K562 (cell line): Measurements from ENCODE around the gene YIPF2. TPM values are rescaled to one million over a fixed set of nuclear protein-coding genes. Genes with fewer than 3 reads are reported as not detected.

Experiments used
- CXXC5 ChIP-seq: fragments of 250-450 bp; sonication (Bioruptor Pico); IDR thresholded peaks from 2 replicates; pipeline ENCODE4 v1.8.0; 2022; ENCODE audit warnings: inconsistent platforms, mild to moderate bottlenecking, moderate library complexity
- DPF2 ChIP-seq: fragments of 450-650 bp; IDR thresholded peaks from 2 replicates; pipeline ENCODE4 v1.6.1; 2016
- HMG20B ChIP-seq: fragments of 250-450 bp; sonication (Bioruptor Pico); IDR thresholded peaks from 2 replicates; pipeline ENCODE4 v1.5.0; 2021; ENCODE audit warnings: mild to moderate bottlenecking
- KLF1 ChIP-seq: fragments of 450-650 bp; IDR thresholded peaks from 2 replicates; pipeline ENCODE4 v1.6.1; 2016; ENCODE audit warnings: missing genetic modification characterization, missing compliant biosample characterization
- MTA2 ChIP-seq: fragments of 450-650 bp; IDR thresholded peaks from 2 replicates; pipeline ENCODE4 v1.6.1; 2016; ENCODE audit warnings: low read depth
- NFE2L1 ChIP-seq: fragments of 450-650 bp; IDR thresholded peaks from 2 replicates; pipeline ENCODE4 v1.6.1; 2016; ENCODE audit warnings: missing genetic modification characterization, low read depth, mild to moderate bottlenecking, missing compliant biosample characterization, moderate library complexity, borderline replicate concordance
- NR2F6 ChIP-seq: fragments of 450-650 bp; formaldehyde crosslinking; IDR thresholded peaks from 2 replicates; pipeline ENCODE4 v1.4.0; 2020; ENCODE audit warnings: mild to moderate bottlenecking
- NRF1 ChIP-seq, 2 experiments: fragments of 450-650 bp; IDR thresholded peaks in 1 of 2; conservative IDR thresholded peaks in 1 of 2; 2 replicates each; pipeline ENCODE4 v1.6.1; 2014; ENCODE audit warnings: mild to moderate bottlenecking in 2 of 2
- SAP30 ChIP-seq: fragments of 200-600 bp; sonication (generic); IDR thresholded peaks from 2 replicates; pipeline ENCODE4 v1.6.1; 2012; ENCODE audit warnings: borderline replicate concordance, low read depth, mild to moderate bottlenecking, moderate library complexity, low read length, control low read depth, inconsistent platforms; ENCODE audit not compliant: insufficient read depth, poor library complexity, severe bottlenecking
- U2AF1 ChIP-seq: fragments of 200-400 bp; formaldehyde crosslinking; optimal IDR thresholded peaks from 2 replicates; pipeline ENCODE3; 2017; ENCODE audit warnings: mild to moderate bottlenecking, low read depth, low read length, moderate library complexity
- ZNF699 ChIP-seq: fragments of 250-450 bp; sonication (Bioruptor Pico); IDR thresholded peaks from 2 replicates; pipeline ENCODE4 v1.8.0; 2021; ENCODE audit warnings: mild to moderate bottlenecking, moderate library complexity; ENCODE audit not compliant: insufficient replicate concordance
- ZZZ3 ChIP-seq: fragments of 450-650 bp; IDR thresholded peaks from 2 replicates; pipeline ENCODE4 v1.6.1; 2016; ENCODE audit warnings: antibody characterized with exemption, mild to moderate bottlenecking, moderate library complexity
- polyA plus RNA-seq, 8 experiments: library from polyadenylated mRNA; depleted of rRNA in 4 of 8; stranded (reverse) in 5 of 8; unstranded in 3 of 8; fragments of >200 nt; fragmentation: Nextera tagmentation in 2 of 8; fragmentation: Illumina TruSeq in 1 of 8; extraction: Ambion mirVana in 2 of 8; extraction: Trizol in 1 of 8; gene quantifications; 2 replicates each; pipeline versions ENCODE4 v1.2.1 to v1.2.3, GENCODE V29; 2011 to 2014; ENCODE audit warnings: inconsistent platforms in 1 of 8, missing spikeins in 1 of 8
- total RNA-seq, 7 experiments: library from RNA; depleted of rRNA in 6 of 7; stranded (reverse); fragments of >200 nt in 6 of 7; fragmentation: Illumina TruSeq in 2 of 7; extraction: Trizol in 2 of 7; gene quantifications; 2 replicates each; pipeline versions ENCODE4 v1.2.1 to v1.2.3, GENCODE V29; 2011 to 2021; ENCODE audit warnings: low replicate concordance in 1 of 7
- TF ChIP-seq, protein P1 (sequence below), 2 experiments: fragments of 200-800 bp in 1 of 2; sonication (Bioruptor generic) in 1 of 2; sonication (generic) in 1 of 2; formaldehyde crosslinking in 1 of 2; IDR thresholded peaks in 1 of 2; conservative IDR thresholded peaks in 1 of 2; 2 replicates each; pipeline versions ENCODE4 v1.5.0 to v1.6.1; 2016 to 2020; ENCODE audit warnings: missing compliant biosample characterization in 1 of 2, missing genetic modification characterization in 1 of 2, missing genetic modification reagents in 1 of 2
- TF ChIP-seq, protein P2 (sequence below): fragments of 450-650 bp; formaldehyde crosslinking; conservative IDR thresholded peaks from 2 replicates; pipeline ENCODE4 v1.4.0; 2022; ENCODE audit warnings: mild to moderate bottlenecking, missing genetic modification characterization
- TF ChIP-seq, protein P3 (sequence below): IDR thresholded peaks from 2 replicates; pipeline ENCODE4 v1.6.1; 2011; ENCODE audit warnings: borderline replicate concordance, low read depth, mild to moderate bottlenecking, moderate library complexity, low read length; ENCODE audit not compliant: insufficient read depth, poor library complexity, severe bottlenecking
- TF ChIP-seq, protein P4 (sequence below): sonication (generic); formaldehyde crosslinking; IDR thresholded peaks from 2 replicates; pipeline ENCODE4 v1.8.0; 2022; ENCODE audit warnings: missing genetic modification reagents, mild to moderate bottlenecking, moderate library complexity, borderline replicate concordance
- TF ChIP-seq, protein P5 (sequence below): fragments of 450-650 bp; IDR thresholded peaks from 2 replicates; pipeline ENCODE4 v1.6.1; 2016

Gene YIPF2
- total and polyA plus RNA-seq, 9 of the 15 experiments (the other 6 are each of a cell fraction or from before 2014, with no cell fraction given) = 1.3 to 65.2 (median 31.6) TPM

DNA sequence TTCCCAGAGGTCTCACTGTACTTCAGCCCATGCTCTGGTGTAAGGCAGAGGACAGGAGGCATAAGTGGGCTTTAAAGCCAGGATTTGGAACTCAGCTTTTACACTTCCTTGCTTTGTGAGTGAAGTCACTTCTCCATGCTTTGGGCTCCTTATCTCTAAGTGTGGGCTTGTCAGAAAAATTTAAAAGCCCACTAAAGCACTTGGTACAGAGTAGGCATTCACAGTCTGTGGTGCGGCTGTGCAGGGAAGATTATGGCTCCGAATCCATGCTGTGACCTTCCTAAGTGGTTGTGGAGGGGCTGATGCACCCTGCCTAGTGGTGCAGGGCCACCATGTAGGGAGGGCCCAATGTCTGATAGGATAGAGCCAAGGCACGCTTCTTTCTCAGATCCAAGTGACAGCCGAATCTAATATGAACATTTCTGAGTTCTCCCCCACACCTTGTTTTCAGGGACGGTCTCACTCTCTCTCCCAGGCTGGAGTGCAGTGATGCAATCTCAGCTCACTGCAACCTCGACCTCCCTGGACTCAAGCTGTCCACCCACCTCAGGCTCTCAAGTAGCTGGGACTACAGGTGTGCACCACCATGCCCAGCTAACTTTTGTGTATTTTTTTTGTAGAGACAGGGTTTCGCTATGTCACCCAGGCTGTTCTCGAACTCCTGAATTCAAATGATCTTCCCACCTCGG lies 7.1 kb upstream of the YIPF2 start (continued):
- TF ChIP-seq NFE2L1 (tag) (no peak), NR2F6 (no peak), U2AF1 (no peak), ZNF699 (CRISPR knock-in tag) (no peak), KLF1 (no peak), SAP30 (no peak), MTA2 (0 out of 2 replicates have a peak, but pooled peaks have one; percentile 34), HMG20B (CRISPR knock-in tag) (no peak), DPF2 (peak; percentile 52), ZZZ3 (no peak), NRF1 (conservative IDR thresholded peaks at IDR 0.05 in 1 of 2, IDR thresholded peaks at IDR 0.05 in 1 of 2) (peak; percentile 67 to 71), CXXC5 (no peak)
- TF ChIP-seq, protein P1, sequence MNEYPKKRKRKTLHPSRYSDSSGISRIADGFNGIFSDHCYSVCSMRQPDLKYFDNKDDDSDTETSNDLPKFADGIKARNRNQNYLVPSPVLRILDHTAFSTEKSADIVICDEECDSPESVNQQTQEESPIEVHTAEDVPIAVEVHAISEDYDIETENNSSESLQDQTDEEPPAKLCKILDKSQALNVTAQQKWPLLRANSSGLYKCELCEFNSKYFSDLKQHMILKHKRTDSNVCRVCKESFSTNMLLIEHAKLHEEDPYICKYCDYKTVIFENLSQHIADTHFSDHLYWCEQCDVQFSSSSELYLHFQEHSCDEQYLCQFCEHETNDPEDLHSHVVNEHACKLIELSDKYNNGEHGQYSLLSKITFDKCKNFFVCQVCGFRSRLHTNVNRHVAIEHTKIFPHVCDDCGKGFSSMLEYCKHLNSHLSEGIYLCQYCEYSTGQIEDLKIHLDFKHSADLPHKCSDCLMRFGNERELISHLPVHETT (CRISPR knock-in tag; conservative IDR thresholded peaks at IDR 0.05 in 1 of 2, IDR thresholded peaks at IDR 0.05 in 1 of 2) = no peak
- TF ChIP-seq, protein P2, sequence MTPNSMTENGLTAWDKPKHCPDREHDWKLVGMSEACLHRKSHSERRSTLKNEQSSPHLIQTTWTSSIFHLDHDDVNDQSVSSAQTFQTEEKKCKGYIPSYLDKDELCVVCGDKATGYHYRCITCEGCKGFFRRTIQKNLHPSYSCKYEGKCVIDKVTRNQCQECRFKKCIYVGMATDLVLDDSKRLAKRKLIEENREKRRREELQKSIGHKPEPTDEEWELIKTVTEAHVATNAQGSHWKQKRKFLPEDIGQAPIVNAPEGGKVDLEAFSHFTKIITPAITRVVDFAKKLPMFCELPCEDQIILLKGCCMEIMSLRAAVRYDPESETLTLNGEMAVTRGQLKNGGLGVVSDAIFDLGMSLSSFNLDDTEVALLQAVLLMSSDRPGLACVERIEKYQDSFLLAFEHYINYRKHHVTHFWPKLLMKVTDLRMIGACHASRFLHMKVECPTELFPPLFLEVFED (CRISPR knock-in tag) = no peak
- TF ChIP-seq, protein P3, sequence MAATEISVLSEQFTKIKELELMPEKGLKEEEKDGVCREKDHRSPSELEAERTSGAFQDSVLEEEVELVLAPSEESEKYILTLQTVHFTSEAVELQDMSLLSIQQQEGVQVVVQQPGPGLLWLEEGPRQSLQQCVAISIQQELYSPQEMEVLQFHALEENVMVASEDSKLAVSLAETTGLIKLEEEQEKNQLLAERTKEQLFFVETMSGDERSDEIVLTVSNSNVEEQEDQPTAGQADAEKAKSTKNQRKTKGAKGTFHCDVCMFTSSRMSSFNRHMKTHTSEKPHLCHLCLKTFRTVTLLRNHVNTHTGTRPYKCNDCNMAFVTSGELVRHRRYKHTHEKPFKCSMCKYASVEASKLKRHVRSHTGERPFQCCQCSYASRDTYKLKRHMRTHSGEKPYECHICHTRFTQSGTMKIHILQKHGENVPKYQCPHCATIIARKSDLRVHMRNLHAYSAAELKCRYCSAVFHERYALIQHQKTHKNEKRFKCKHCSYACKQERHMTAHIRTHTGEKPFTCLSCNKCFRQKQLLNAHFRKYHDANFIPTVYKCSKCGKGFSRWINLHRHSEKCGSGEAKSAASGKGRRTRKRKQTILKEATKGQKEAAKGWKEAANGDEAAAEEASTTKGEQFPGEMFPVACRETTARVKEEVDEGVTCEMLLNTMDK = no peak
- TF ChIP-seq, protein P4, sequence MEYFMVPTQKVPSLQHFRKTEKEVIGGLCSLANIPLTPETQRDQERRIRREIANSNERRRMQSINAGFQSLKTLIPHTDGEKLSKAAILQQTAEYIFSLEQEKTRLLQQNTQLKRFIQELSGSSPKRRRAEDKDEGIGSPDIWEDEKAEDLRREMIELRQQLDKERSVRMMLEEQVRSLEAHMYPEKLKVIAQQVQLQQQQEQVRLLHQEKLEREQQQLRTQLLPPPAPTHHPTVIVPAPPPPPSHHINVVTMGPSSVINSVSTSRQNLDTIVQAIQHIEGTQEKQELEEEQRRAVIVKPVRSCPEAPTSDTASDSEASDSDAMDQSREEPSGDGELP (CRISPR knock-in tag) = peak; percentile 32; the same call in 1 of the 2 replicates
- TF ChIP-seq, protein P5, sequence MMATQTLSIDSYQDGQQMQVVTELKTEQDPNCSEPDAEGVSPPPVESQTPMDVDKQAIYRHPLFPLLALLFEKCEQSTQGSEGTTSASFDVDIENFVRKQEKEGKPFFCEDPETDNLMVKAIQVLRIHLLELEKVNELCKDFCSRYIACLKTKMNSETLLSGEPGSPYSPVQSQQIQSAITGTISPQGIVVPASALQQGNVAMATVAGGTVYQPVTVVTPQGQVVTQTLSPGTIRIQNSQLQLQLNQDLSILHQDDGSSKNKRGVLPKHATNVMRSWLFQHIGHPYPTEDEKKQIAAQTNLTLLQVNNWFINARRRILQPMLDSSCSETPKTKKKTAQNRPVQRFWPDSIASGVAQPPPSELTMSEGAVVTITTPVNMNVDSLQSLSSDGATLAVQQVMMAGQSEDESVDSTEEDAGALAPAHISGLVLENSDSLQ = peak; percentile 24; the same call in 1 of the 2 replicates
